ENCODE data around the gene TPST2. TPM values are rescaled to one million over a fixed set of nuclear protein-coding genes. Genes with fewer than 3 reads are reported as not detected.

TPST2 gene
- total and polyA plus RNA-seq, 3 donors from 2014 or later, result 32.8 to 218 (median 169) TPM

DNA sequence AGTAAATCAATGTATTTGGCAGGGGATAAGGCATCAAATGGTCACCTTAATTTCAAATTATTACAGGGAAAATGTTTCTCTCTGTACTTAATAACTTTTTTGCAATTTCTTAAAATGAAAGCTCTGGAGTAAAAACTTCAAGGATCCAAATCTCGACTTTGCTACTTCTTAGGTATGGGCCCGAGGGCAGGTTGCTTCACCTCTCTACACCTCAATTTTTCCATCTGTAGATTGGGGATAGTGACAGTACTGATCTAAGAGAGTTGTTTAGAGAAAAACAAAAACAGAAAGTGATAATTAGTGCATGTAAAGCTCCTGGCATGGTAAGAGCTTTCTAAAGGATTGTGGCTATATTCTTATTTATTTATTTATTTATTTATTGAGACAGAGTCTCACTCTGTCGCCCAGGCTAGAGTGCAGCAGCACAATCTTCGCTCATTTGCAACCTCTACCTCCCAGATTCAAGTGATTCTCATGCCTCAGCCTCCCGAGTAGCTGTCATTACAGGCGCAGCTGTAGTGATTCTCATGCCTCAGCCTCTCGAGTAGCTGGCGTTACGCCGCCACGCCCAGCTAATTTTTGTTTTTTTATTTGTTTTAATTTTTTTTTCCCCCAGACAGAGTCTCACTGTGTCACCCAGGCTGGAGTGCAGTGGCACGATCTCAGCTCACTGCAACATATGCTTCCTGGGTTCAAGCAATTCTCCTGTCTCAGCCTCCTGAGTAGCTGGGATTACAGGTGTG, 75.3 kb downstream of the TPST2 start:
- H3K27ac ChIP-seq, result no peak overlapping the region
- intact Hi-C loops (cut with DNase I; ENCODE audit: low total_unique reads), result no loop called here
- 93% methylated on average over 12 of the region's 12 CpGs for WGBS, 2 donors
- DNase-seq, result no peak
- no peaks in the 10 kb centered on the region for H3K9me3 ChIP-seq
- peaks cover 11% of the 10 kb centered on the region for H3K4me1 ChIP-seq
- TF ChIP-seq, protein P1, sequence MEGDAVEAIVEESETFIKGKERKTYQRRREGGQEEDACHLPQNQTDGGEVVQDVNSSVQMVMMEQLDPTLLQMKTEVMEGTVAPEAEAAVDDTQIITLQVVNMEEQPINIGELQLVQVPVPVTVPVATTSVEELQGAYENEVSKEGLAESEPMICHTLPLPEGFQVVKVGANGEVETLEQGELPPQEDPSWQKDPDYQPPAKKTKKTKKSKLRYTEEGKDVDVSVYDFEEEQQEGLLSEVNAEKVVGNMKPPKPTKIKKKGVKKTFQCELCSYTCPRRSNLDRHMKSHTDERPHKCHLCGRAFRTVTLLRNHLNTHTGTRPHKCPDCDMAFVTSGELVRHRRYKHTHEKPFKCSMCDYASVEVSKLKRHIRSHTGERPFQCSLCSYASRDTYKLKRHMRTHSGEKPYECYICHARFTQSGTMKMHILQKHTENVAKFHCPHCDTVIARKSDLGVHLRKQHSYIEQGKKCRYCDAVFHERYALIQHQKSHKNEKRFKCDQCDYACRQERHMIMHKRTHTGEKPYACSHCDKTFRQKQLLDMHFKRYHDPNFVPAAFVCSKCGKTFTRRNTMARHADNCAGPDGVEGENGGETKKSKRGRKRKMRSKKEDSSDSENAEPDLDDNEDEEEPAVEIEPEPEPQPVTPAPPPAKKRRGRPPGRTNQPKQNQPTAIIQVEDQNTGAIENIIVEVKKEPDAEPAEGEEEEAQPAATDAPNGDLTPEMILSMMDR (IDR thresholded peaks at IDR 0.05), result no peak
- no peak for TF ChIP-seq POLR2A (IDR thresholded peaks at IDR 0.05)
- H3K36me3 ChIP-seq (ENCODE audit: low read depth, missing control alignments), result no peaks in the 10 kb centered on the region
- no peak overlapping the region for H3K4me3 ChIP-seq
- no peaks in the 10 kb centered on the region for H3K27me3 ChIP-seq

- TF ChIP-seq POLR2A (IDR thresholded peaks at IDR 0.05), result no peak
- TF ChIP-seq, protein P1 (IDR thresholded peaks at IDR 0.05), result no peak
- H3K27me3 ChIP-seq, result no peaks in the 10 kb centered on the region
- H3K36me3 ChIP-seq (ENCODE audit: low read depth, missing control alignments), result no peaks in the 10 kb centered on the region
- H3K4me3 ChIP-seq, result no peak overlapping the region
- H3K9me3 ChIP-seq, result no peaks in the 10 kb centered on the region
- peaks cover 11% of the 10 kb centered on the region for H3K4me1 ChIP-seq
- DNase-seq, result no peak
- no peak overlapping the region for H3K27ac ChIP-seq
- intact Hi-C loops (cut with DNase I; ENCODE audit: low total_unique reads), result no loop called here
- WGBS, 2 donors, result 47 to 58% methylated on average over 1 of the region's 1 CpG
These were observed 76.1 kb downstream of the TPST2 start for GRCh38 chr22:26513838-26514237.

DNA sequence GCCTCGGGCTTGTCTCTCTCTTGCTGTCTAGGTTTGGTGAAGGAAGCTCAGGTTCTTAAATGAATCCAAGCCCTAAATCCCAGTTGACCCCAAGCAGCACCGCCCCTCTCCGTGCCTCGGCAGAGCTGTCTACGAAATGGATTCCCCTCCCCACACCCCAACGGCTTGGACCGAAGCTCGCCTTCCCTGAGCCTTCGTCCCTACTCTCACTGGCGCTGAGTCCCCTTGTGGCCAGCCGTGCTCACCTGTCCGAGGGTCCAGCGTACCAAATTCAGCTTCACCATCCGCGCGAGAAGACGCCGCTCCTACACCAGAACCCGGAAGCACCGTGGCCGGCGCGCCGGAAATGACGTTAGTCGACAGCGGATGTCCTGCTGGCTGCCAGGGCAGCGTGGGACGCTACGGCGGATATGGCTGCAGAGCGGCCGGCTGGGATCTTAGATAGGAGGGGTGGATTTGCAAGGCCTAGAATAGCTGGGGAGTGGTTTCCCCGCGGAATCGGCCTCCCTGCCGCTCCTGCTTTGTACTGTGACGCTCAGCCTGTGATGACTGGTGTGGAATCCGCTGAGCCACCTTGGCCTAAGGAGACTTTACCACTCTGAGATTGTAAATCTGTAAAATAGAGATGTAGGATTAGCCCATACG, 77.7 kb downstream of the TPST2 start, which contains the start of gene TFIP11:
Gene TFIP11 (minus strand): TSS at position 325 of the 645 bp plus-strand sequence. CDS start 2,201 bp downstream, outside the sequence.
- DNase-seq, result peak; percentile 98
- Histone ChIP-seq H3K36me3 (ENCODE audit: low read depth, missing control alignments) (no peaks in the 10 kb centered on the region), H3K27me3 (no peaks in the 10 kb centered on the region), H3K4me1 (peaks cover 11% of the 10 kb centered on the region), H3K9me3 (no peaks in the 10 kb centered on the region), H3K27ac (peak within 1 kb of the TSS; percentile 28 to 60), H3K4me3 (peak within 1 kb of the TSS; percentile 75 to 93)
- TF ChIP-seq, protein P1 (IDR thresholded peaks at IDR 0.05), result no peak
- 0 to 1% methylated on average over 30 to 40 of the region's 40 CpGs for WGBS, 2 donors
- intact Hi-C loops (cut with DNase I; ENCODE audit: low total_unique reads), result no loop called here

DNA sequence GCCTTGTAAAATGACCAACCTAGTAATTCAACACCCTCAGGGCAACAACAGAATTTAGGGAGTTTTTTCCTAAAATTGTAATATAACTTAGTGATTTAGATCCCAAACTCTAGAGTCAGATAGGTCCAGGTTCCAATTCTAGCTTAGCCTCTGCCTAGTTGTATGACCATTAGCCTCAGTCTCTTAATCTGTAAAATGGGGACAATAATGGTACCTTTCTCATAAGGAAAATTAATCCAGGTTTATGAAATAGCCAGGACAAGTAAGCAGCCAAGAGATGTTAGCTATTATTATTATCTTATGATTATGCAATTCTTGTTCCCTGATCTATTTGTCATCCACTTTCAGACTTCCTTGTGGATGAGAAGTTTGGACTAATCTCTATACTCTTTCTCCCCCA, 81.8 kb downstream of the TPST2 start:
- intact Hi-C loops (cut with DNase I; ENCODE audit: low total_unique reads), result no loop called here
- H3K4me1 ChIP-seq, result peaks cover 11% of the 10 kb centered on the region
- H3K27me3 ChIP-seq, result no peaks in the 10 kb centered on the region
- no peak overlapping the region for H3K4me3 ChIP-seq
- no peaks in the 10 kb centered on the region for H3K36me3 ChIP-seq (ENCODE audit: low read depth, missing control alignments)
- no peaks in the 10 kb centered on the region for H3K9me3 ChIP-seq
- TF ChIP-seq, protein P1 (IDR thresholded peaks at IDR 0.05), result no peak
- no peak for TF ChIP-seq POLR2A (IDR thresholded peaks at IDR 0.05)
- no peak overlapping the region for H3K27ac ChIP-seq
- no peak for DNase-seq

Data from testis (tissue), 3 donors.